Activated CD4-positive, CD25-positive, alpha-beta regulatory T cell treated with anti-CD3 and anti-CD28 coated beads, Interleukin-2, amount 50 U/mL, for 24 hours (primary cell): Measurements from ENCODE around the gene NFYA.

ENCODE experiments used
- ATAC-seq, 2 donors: fragments of 150-1000 bp; cut with Tn5 transposase; one replicate each; pipeline ENCODE4 v1.10.0; 2021; ENCODE audit warnings: mild to moderate bottlenecking in 1 of 2, moderate library complexity in 1 of 2

NFYA gene

DNA sequence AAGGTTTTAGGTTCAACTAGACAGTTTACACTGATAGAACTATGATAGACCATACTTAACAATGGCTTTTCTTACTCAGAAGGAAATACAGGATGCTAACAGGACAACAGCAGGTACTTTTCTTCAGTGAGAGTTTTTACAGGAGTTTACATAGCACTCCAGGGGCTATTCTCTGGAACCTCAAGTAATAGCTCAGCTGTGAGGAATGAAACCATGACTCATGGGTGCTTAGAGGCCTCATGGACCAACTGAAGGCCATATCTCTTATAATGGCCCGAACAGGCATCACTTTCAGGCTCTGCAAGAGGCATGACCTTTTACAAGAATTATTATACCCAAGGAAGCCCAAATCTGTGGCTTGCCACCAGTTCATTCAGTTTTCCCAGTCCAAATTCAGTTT lies 49.6 kb downstream of the NFYA start:
- ATAC-seq, result no peak

DNA sequence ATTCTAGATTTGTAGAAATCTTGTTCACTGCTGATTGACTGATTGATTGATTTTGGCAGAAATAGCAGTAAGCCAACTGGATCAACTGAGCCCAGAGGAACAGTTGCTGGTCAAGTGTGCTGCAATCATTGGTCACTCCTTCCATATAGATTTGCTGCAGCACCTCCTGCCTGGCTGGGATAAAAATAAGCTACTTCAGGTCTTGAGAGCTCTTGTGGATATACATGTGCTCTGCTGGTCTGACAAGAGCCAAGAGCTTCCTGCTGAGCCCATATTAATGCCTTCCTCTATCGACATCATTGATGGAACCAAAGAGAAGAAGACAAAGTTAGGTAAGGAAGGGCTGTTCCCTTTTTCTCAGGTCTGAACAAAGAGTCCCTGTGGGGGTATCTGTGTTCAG lies 50.1 kb downstream of the NFYA start:
- no peak for ATAC-seq

DNA sequence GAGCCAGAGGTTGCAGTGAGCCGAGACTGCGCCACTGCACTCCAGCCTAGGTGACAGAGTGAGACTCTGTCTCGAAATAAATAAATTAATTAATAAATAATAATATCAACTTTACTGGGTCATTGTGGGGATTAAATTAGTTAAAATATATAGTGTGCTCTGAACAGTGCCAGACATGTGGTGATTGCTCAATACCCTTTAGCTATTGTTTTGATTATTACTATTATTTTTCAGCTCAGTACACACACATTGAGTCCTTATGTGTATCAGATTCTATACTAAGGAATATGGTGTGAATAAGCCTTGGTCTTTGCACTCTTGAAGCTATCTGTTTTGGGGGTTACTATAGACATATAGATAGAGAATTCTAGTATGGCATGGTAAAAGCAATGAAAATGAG lies 52.5 kb downstream of the NFYA start:
- no peak for ATAC-seq

DNA sequence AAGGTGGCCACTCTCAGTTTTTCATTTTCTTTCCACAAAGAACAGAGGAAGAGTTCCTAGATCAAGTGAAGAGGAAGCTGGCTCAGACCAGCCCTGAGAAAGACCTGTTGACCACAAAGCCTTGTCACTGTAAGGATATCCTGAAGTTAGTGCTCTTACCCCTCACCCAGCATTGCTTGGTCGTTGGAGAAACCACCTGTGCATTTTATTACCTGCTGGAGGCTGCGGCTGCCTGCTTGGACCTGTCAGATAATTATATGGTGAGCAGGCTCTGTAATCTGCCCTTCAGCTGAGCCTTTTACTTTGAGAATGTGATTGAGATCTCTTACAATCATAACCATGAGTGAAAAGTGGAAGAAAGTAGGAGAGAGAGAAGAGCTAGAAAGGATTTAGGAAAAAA lies 59.5 kb downstream of the NFYA start:
- no peak for ATAC-seq

DNA sequence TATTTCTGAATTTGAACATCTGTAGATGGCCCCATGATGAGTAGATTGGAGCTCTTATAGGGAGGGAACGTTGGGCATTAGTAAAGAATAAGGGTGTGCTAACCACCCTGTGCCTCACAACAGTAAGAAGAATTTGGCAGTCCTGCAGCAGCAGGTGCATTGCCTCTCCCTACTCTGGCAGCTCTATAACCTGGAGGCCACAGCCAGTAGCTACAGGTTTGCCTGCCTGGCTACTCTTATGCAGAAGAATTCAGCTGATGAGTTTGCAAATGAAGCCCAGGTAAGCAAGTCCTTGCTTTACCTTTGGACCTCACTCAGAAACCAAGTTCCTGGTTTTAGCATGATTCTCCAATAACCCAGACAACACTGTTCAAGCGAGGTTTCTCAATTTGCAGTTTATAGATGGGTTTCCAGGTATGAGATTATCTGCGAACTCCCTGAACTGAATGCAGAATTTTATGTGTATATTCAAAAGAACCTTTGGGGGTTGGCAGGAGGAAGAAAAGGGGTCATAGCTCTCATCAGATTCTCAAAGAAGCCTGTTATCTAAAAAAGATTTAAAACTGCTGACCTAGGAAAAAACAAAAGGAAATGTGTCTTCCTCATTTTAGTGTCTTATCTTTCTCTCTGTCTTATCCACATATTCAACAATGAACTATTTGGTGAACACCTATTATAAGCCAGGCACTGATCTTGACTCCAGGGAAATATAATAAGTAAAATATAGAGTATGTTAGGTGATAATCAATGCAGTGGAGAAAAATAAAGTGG lies 62.5 kb downstream of the NFYA start:
- no peak for ATAC-seq

DNA sequence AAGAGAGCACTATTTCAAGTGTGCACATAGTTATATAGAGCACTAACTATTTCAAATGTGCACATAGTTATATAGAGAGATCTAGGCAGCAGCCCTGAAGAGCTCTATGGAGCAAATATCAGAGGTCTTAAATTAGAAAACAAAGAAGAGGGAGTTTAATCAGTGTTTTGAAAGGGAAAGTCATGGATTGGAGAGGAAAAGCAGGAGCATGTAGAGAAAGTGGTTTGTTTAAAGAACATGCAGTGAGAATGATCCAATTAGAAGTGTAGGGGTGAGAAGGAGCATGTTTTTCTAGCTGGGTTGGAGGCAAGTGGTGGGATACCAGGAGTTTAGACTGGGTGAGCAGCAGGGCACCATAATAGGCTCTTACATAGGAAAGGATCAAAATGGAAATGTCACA lies 64.1 kb downstream of the NFYA start:
- no peak for ATAC-seq

DNA sequence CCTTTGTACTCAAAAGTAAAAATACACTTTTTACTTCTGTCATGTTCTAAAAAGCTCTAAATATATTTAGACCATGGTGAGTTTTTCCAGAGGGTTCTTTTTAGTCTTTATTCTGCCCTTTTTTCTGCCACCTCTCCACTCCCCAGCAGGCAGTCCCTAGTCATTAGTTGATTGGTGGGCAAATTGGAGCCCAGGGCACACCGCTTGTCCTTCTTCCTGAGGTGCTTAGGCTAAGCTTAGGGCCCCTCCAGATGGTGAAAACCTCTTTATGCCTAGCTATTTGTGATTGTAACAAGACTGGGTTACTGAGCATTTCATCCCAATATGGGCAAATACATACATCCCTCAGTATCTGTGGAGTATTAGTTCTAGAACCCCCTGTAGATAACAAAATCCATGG lies 75.1 kb downstream of the NFYA start:
- no peak for ATAC-seq
